Measurements from ENCODE around the gene SSTR5. TPM values are rescaled to one million over a fixed set of nuclear protein-coding genes. Genes with fewer than 3 reads are reported as not detected.

Gene SSTR5
- total RNA-seq, 4 donors from 2014 or later, result 0.37 TPM; not detected in 3

GRCh38 chr16:1028524-1029258 lies 43.9 kb upstream of the SSTR5 start:
- DNase-seq (ENCODE audit: low spot score) (no peak), ATAC-seq (ENCODE audit: low FRiP score) (no peak)
- TF ChIP-seq, protein P1, sequence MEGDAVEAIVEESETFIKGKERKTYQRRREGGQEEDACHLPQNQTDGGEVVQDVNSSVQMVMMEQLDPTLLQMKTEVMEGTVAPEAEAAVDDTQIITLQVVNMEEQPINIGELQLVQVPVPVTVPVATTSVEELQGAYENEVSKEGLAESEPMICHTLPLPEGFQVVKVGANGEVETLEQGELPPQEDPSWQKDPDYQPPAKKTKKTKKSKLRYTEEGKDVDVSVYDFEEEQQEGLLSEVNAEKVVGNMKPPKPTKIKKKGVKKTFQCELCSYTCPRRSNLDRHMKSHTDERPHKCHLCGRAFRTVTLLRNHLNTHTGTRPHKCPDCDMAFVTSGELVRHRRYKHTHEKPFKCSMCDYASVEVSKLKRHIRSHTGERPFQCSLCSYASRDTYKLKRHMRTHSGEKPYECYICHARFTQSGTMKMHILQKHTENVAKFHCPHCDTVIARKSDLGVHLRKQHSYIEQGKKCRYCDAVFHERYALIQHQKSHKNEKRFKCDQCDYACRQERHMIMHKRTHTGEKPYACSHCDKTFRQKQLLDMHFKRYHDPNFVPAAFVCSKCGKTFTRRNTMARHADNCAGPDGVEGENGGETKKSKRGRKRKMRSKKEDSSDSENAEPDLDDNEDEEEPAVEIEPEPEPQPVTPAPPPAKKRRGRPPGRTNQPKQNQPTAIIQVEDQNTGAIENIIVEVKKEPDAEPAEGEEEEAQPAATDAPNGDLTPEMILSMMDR (IDR thresholded peaks at IDR 0.05), result no peak

DNA sequence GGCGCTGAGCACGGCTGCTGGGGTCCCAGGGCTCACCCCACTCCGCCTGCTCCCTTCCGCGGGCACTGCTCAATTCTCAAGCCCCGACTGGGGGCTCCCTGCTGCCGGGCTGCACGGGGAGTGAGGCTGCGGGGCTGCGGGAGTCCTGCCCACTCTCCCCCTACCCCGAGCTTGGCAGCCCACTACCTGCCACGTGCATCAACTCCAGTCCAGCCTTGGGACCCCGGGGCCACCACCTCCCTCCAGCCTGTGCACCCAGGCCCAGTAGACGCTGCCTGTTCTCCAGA lies 43.3 kb upstream of the SSTR5 start:
- ATAC-seq (ENCODE audit: low FRiP score) (no peak), DNase-seq (ENCODE audit: low spot score) (no peak)
- TF ChIP-seq, protein P1 (IDR thresholded peaks at IDR 0.05), result no peak

DNA sequence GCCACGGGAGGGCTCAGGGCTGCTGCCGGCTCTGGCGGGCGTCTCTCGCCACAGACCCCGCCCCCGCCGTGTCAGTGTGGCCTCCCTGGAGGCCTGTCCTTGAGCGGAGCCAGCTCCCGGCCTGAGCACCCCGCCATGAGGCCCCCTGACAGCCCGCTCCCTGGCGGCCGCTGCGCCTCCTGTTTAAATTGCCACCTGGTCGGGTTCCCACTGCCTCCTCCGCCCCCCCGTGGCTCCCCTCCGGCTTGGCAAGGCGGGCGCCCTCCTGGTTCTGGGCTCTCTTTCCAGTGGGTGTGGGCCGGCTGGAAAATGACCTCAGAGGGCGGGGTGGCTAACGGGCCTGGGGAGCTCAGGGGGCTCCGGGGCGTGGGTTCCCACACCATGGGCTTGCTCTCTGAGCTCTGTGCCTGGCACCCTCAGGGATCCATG lies 42.1 kb upstream of the SSTR5 start:
- TF ChIP-seq, protein P1 (IDR thresholded peaks at IDR 0.05), result no peak
- DNase-seq (ENCODE audit: low spot score) (no peak), ATAC-seq (ENCODE audit: low FRiP score) (no peak)

DNA sequence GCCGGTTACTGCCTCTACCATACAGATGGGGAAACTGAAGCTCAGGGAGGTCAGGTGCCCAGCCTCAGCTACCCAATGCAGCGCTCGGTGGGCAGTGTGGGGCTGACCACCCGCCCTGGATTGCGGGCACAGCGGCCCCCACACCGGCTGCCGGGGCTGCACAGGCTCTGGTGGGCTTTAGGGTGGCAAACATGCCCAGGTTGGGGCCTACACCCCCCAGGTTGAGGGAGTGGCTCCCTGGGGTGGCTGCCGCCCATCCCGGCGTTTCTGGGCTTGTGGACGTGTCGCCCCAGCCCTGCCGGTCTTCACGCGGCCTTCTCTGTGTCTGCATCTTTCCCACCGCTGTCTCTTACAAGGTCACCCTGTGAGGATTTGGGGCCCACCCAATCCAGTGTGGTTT lies 40.9 kb upstream of the SSTR5 start:
- DNase-seq (ENCODE audit: low spot score) (no peak), ATAC-seq (ENCODE audit: low FRiP score) (no peak)
- TF ChIP-seq, protein P1 (IDR thresholded peaks at IDR 0.05), result no peak

DNA sequence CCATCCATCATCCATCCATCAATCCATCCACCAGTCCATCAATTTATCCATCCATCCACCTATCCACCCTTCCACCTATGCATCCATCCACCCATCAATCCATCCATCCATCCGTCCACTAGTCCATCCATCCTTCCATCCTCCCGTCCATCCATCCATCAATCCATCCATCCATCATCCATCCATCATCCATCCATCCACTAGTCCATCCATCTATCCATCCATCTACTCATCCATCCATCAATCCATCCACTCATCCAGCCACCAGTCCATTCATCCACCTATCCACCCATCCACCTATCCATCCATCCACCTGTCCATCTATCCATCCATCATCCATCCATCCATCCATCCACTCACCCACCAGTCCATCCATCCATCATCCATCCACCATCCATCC lies 39.9 kb upstream of the SSTR5 start:
- TF ChIP-seq, protein P1 (IDR thresholded peaks at IDR 0.05), result no peak
- no peak for DNase-seq (ENCODE audit: low spot score)
- ATAC-seq (ENCODE audit: low FRiP score), result no peak

DNA sequence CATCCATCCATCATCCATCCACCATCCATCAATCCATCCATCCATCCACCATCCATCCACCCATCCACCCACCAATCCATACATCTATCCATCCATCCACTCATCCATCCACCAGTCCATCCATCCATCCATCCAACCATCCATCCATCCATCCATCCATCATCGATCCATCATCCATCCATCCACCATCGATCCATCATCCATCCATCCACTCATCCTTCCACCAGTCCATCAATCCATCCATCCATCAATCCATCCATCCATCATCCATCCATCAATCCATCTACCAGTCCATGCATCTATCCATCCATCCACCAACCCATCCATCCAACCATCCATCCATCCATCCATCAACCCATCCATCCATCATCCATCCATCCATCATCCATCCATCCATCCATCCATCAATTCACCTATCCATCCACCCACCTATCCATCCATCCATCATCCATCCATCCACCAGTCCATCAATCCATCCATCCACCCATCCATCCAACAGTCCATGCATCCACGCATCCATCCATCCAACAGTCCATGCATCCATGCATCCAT lies 39.3 kb upstream of the SSTR5 start:
- TF ChIP-seq, protein P1 (IDR thresholded peaks at IDR 0.05), result no peak
- DNase-seq (ENCODE audit: low spot score) (no peak), ATAC-seq (ENCODE audit: low FRiP score) (no peak)

Data from omental fat pad (tissue), 4 donors.